Keratinocyte (primary cell): ENCODE measurements around the gene ANO10. TPM values are rescaled to one million over a fixed set of nuclear protein-coding genes. Genes with fewer than 3 reads are reported as not detected.

Experiments
- DNase-seq: peaks from one replicate; pipeline ENCODE4 v3.0.0-alpha.2; 2011; ENCODE audit warnings: low read depth, missing footprints, low spot score
- FAIRE-seq: peaks from 2 replicates; lab custom pipeline; 2011; peaks lifted over from hg19 to GRCh38; lab: Jason Lieb, UNC
- H2AFZ ChIP-seq: 2 replicates; pipeline ENCODE4 v1.6.0; 2012; ENCODE audit warnings: low read length, control low read depth, inconsistent platforms; ENCODE audit not compliant: control insufficient read depth
- H3K27ac ChIP-seq: 2 replicates; pipeline ENCODE4 v1.5.1; 2011; ENCODE audit warnings: low read length; ENCODE audit not compliant: control insufficient read depth, insufficient read depth
- H3K27me3 ChIP-seq: 3 replicates; pipeline ENCODE4 v1.6.0; 2011; ENCODE audit warnings: low read length; ENCODE audit not compliant: control insufficient read depth, insufficient read depth; ENCODE audit errors: extremely low read depth
- H3K36me3 ChIP-seq, 2 experiments: 2 replicates in 1 of 2; 3 replicates in 1 of 2; pipeline ENCODE4 v1.5.1; 2011; ENCODE audit warnings: low read length in 2 of 2, mild to moderate bottlenecking in 1 of 2; ENCODE audit not compliant: control insufficient read depth in 2 of 2, insufficient read depth in 2 of 2; ENCODE audit errors: extremely low read depth in 1 of 2
- H3K4me1 ChIP-seq: 3 replicates; pipeline ENCODE4 v1.5.1; 2011; ENCODE audit warnings: low read length; ENCODE audit not compliant: control insufficient read depth, insufficient read depth; ENCODE audit errors: extremely low read depth
- H3K4me2 ChIP-seq: 3 replicates; pipeline ENCODE4 v1.6.0; 2011; ENCODE audit warnings: low read depth, low read length; ENCODE audit not compliant: control insufficient read depth, insufficient read depth; ENCODE audit errors: extremely low read depth
- H3K4me3 ChIP-seq, 3 experiments: fragments of 200-600 bp in 1 of 3; sonication (generic) in 1 of 3; 2 replicates in 2 of 3; 3 replicates in 1 of 3; pipeline ENCODE4 v1.5.1; 2011 to 2016; ENCODE audit warnings: low read length in 3 of 3, mild to moderate bottlenecking in 3 of 3, control low read depth in 2 of 3, inconsistent platforms in 1 of 3, low read depth in 1 of 3, mixed read lengths in 1 of 3, mixed run types in 1 of 3, moderate library complexity in 1 of 3; ENCODE audit not compliant: control insufficient read depth in 2 of 3, insufficient read depth in 2 of 3; ENCODE audit errors: extremely low read depth in 1 of 3
- H3K79me2 ChIP-seq: 2 replicates; pipeline ENCODE4 v1.6.0; 2012; ENCODE audit warnings: low read length; ENCODE audit not compliant: control insufficient read depth, insufficient read depth
- H3K9ac ChIP-seq: 3 replicates; pipeline ENCODE4 v1.6.0; 2011; ENCODE audit warnings: low read length; ENCODE audit not compliant: control insufficient read depth, insufficient read depth; ENCODE audit errors: extremely low read depth
- H3K9me1 ChIP-seq: 3 replicates; pipeline ENCODE4 v1.6.0; 2011; ENCODE audit warnings: low read length; ENCODE audit not compliant: control insufficient read depth, insufficient read depth; ENCODE audit errors: extremely low read depth
- H3K9me3 ChIP-seq: 2 replicates; pipeline ENCODE4 v1.5.1; 2012; ENCODE audit warnings: low read depth, low read length; ENCODE audit not compliant: control insufficient read depth
- H4K20me1 ChIP-seq: 3 replicates; pipeline ENCODE4 v1.6.0; 2011; ENCODE audit warnings: low read length; ENCODE audit not compliant: control insufficient read depth, insufficient read depth; ENCODE audit errors: extremely low read depth
- CTCF ChIP-seq, 3 experiments: IDR thresholded peaks in 1 of 3; conservative IDR thresholded peaks in 1 of 3; optimal IDR thresholded peaks in 1 of 3; 2 replicates in 2 of 3; 3 replicates in 1 of 3; pipeline versions ENCODE3 to v1.5.1; 2011; ENCODE audit warnings: low read length in 3 of 3, mild to moderate bottlenecking in 3 of 3, moderate library complexity in 2 of 3, control low read depth in 1 of 3, inconsistent platforms in 1 of 3; ENCODE audit not compliant: insufficient read depth in 2 of 3; ENCODE audit errors: extremely low read depth in 1 of 3
- EZH2 ChIP-seq: IDR thresholded peaks from one replicate; pipeline ENCODE4 v1.6.1; 2012; ENCODE audit warnings: inconsistent platforms, mild to moderate bottlenecking, low read length, moderate library complexity
- dilution Hi-C: fragments of 300-500 bp; cut with MboI; formaldehyde crosslinking; loops from one replicate; pipeline ENCODE4 v1.7.0; 2020; ENCODE audit warnings: low sequenced_read_pairs; ENCODE audit not compliant: extremely low pct_ligation_motif_present
- polyA plus RNA-seq, 5 experiments: library from polyadenylated mRNA; depleted of rRNA in 3 of 5; stranded (reverse) in 3 of 5; stranded (forward) in 1 of 5; unstranded in 1 of 5; fragments of >200 nt; gene quantifications; 1 replicate in 1 of 5; 2 replicates in 3 of 5; 3 replicates in 1 of 5; pipeline versions ENCODE4 v1.2.1 to v1.2.3, GENCODE V29; 2011 to 2012; ENCODE audit warnings: missing spikeins in 2 of 5, low read depth in 1 of 5, low replicate concordance in 1 of 5

The ANO10 gene
- polyA plus RNA-seq, 1 donor (not counting 4 experiments of a cell fraction or from before 2014, with no cell fraction given), result 48.8 TPM

GRCh38 chr3:43648957-43649356 is 27.1 kb upstream of the ANO10 start:
- no peaks in the 10 kb centered on the region for H3K4me1 ChIP-seq
- FAIRE-seq, result no peak
- no peaks in the 10 kb centered on the region for H4K20me1 ChIP-seq
- no peak overlapping the region for H3K27ac ChIP-seq
- H2AFZ ChIP-seq, result no peak overlapping the region
- no peak for DNase-seq
- no peaks in the 10 kb centered on the region for H3K27me3 ChIP-seq
- H3K9me3 ChIP-seq, result no peaks in the 10 kb centered on the region
- no peaks in the 10 kb centered on the region for H3K36me3 ChIP-seq
- no peak overlapping the region for H3K4me2 ChIP-seq
- no peak overlapping the region for H3K4me3 ChIP-seq
- TF ChIP-seq CTCF (optimal IDR thresholded peaks at IDR 0.05 in 1 of 3, IDR thresholded peaks at IDR 0.05 in 1 of 3, conservative IDR thresholded peaks at IDR 0.05 in 1 of 3; ENCODE audit: extremely low read depth in 1 of 3, insufficient read depth in 2 of 3, low read length in 3 of 3), result no peak
- TF ChIP-seq EZH2, result no peak
- dilution Hi-C loops, result no loop called here
- no peaks in the 10 kb centered on the region for H3K9me1 ChIP-seq
- no peak overlapping the region for H3K9ac ChIP-seq
- no peaks in the 10 kb centered on the region for H3K79me2 ChIP-seq

GRCh38 chr3:43647331-43648166 is 25.7 kb upstream of the ANO10 start:
- H3K9me1 ChIP-seq, result no peaks in the 10 kb centered on the region
- no peak overlapping the region for H3K27ac ChIP-seq
- H3K9me3 ChIP-seq, result no peaks in the 10 kb centered on the region
- H3K36me3 ChIP-seq, result no peaks in the 10 kb centered on the region
- H3K4me2 ChIP-seq, result no peak overlapping the region
- no peaks in the 10 kb centered on the region for H3K27me3 ChIP-seq
- DNase-seq, result no peak
- H3K4me1 ChIP-seq, result no peaks in the 10 kb centered on the region
- TF ChIP-seq CTCF (optimal IDR thresholded peaks at IDR 0.05 in 1 of 3, IDR thresholded peaks at IDR 0.05 in 1 of 3, conservative IDR thresholded peaks at IDR 0.05 in 1 of 3; ENCODE audit: extremely low read depth in 1 of 3, insufficient read depth in 2 of 3, low read length in 3 of 3) (no peak), EZH2 (no peak)
- H3K9ac ChIP-seq, result no peak overlapping the region
- H2AFZ ChIP-seq, result no peak overlapping the region
- H3K79me2 ChIP-seq, result no peaks in the 10 kb centered on the region
- no peak overlapping the region for H3K4me3 ChIP-seq
- dilution Hi-C loops, result no loop called here
- no peaks in the 10 kb centered on the region for H4K20me1 ChIP-seq
- FAIRE-seq, result no peak
